HG02571 (cell line): ENCODE results near the gene PSMA6.
"Not testable (repeated sequence)": the region's sequence is repeated elsewhere in the genome, so short reads cannot be mapped to it uniquely, and the experiment has no call there.

Experiments
- ATAC-seq: cut with Tn5 transposase; IDR thresholded peaks from one replicate; pipeline ENCODE4 v1.9.1; 2021; ENCODE audit warnings: mild to moderate bottlenecking, moderate library complexity; ENCODE audit not compliant: unreplicated experiment

The PSMA6 gene

GRCh38 chr14:35317820-35318219, 25.6 kb downstream of the PSMA6 start:
- ATAC-seq = no peak

GRCh38 chr14:35319509-35319908, 27.3 kb downstream of the PSMA6 start:
- ATAC-seq = no peak

- no peak for ATAC-seq
Measured at GRCh38 chr14:35320472-35320871, 28.3 kb downstream of the PSMA6 start.

- no peak for ATAC-seq
Measured at GRCh38 chr14:35326375-35326774, 34.2 kb downstream of the PSMA6 start.

GRCh38 chr14:35331605-35332516, 39.7 kb downstream of the PSMA6 start:
- no peak for ATAC-seq

- no peak for ATAC-seq
Measured at GRCh38 chr14:35332517-35333263, 40.5 kb downstream of the PSMA6 start.

GRCh38 chr14:35333264-35333730, 41.1 kb downstream of the PSMA6 start:
- no peak for ATAC-seq

- ATAC-seq = no peak
Measured at GRCh38 chr14:35333797-35334743, 41.9 kb downstream of the PSMA6 start.

GRCh38 chr14:35335388-35336092, 43.4 kb downstream of the PSMA6 start:
- no peak for ATAC-seq

- not testable (repeated sequence) for ATAC-seq
Measured at GRCh38 chr14:35336171-35336493, 44.0 kb downstream of the PSMA6 start.

GRCh38 chr14:35336494-35337268, 44.5 kb downstream of the PSMA6 start:
- ATAC-seq = no peak

- no peak for ATAC-seq
Measured at GRCh38 chr14:35337269-35338255, 45.4 kb downstream of the PSMA6 start.

GRCh38 chr14:35338731-35339405, 46.7 kb downstream of the PSMA6 start:
- no peak for ATAC-seq

GRCh38 chr14:35339761-35340406, 47.7 kb downstream of the PSMA6 start:
- no peak for ATAC-seq

GRCh38 chr14:35340616-35341453, 48.7 kb downstream of the PSMA6 start:
- ATAC-seq = no peak

- ATAC-seq = no peak
Measured at GRCh38 chr14:35341454-35341750, 49.2 kb downstream of the PSMA6 start.
